ENCODE data around the gene ATE1. TPM values are rescaled to one million over a fixed set of nuclear protein-coding genes. Genes with fewer than 3 reads are reported as not detected.

Gene ATE1
- total and polyA plus RNA-seq, 2 donors (not counting 3 experiments of a cell fraction or from before 2014, with no cell fraction given) = 8.7 to 27.1 TPM

- Histone ChIP-seq H4K20me1 (replicated peaks; ENCODE audit: control insufficient read depth, extremely low read depth, insufficient read depth, low read length) (no peaks in the 10 kb centered on the region), H2AFZ (ENCODE audit: low read depth, low read length) (no peak overlapping the region), H3K9me3 (replicated peaks; ENCODE audit: control insufficient read depth, insufficient read depth, low read length) (no peaks in the 10 kb centered on the region), H3K4me3 (replicated peaks in 1 of 3; ENCODE audit: insufficient read depth in 1 of 3, low read depth in 1 of 3, low read length in 3 of 3) (no peak overlapping the region), H3K36me3 (ENCODE audit: control insufficient read depth in 2 of 2, extremely low read depth in 1 of 2, insufficient read depth in 2 of 2, low read length in 2 of 2) (no peaks in the 10 kb centered on the region), H3K4me2 (ENCODE audit: insufficient read depth, low read length) (no peak overlapping the region), H3K27me3 (ENCODE audit: control insufficient read depth in 2 of 2, insufficient read depth in 2 of 2, low read length in 2 of 2) (no peaks in the 10 kb centered on the region), H3K79me2 (ENCODE audit: control insufficient read depth, insufficient read depth, low read length) (no peaks in the 10 kb centered on the region), H3K4me1 (ENCODE audit: control insufficient read depth, extremely low read depth, insufficient read depth, low read length) (no peaks in the 10 kb centered on the region), H3K9ac (replicated peaks; ENCODE audit: extremely low read depth, insufficient read depth, low read length) (no peak overlapping the region), H3K27ac (ENCODE audit: insufficient read depth, low read depth, low read length) (no peak overlapping the region), H3K9me1 (replicated peaks; ENCODE audit: control insufficient read depth, extremely low read depth, insufficient read depth, low read length) (no peaks in the 10 kb centered on the region)
- no TSS peak for BruUV-seq (replicated peaks)
- DNase-seq (ENCODE audit: low read depth, low spot score) = no peak
- FAIRE-seq = no peak
- ChIA-PET POLR2A (no interaction called here), CTCF (no interaction called here)
- intact Hi-C loops (cut with micrococcal nuclease) = no loop called here
- TF ChIP-seq CTCF (IDR thresholded peaks at IDR 0.05; ENCODE audit: extremely low read depth in 1 of 2, insufficient read depth in 1 of 2, low read depth in 1 of 2, low read length in 2 of 2) (no peak), JUN (IDR thresholded peaks at IDR 0.05; ENCODE audit: borderline replicate concordance, insufficient read depth, insufficient read length, low read depth) (no peak)
- dilution Hi-C loops (cut with MboI; ENCODE audit: extremely low pct_ligation_motif_present, low sequenced_read_pairs) = no loop called here
Observed at GRCh38 chr10:121860810-121861209, 67.0 kb downstream of the ATE1 start.

DNA sequence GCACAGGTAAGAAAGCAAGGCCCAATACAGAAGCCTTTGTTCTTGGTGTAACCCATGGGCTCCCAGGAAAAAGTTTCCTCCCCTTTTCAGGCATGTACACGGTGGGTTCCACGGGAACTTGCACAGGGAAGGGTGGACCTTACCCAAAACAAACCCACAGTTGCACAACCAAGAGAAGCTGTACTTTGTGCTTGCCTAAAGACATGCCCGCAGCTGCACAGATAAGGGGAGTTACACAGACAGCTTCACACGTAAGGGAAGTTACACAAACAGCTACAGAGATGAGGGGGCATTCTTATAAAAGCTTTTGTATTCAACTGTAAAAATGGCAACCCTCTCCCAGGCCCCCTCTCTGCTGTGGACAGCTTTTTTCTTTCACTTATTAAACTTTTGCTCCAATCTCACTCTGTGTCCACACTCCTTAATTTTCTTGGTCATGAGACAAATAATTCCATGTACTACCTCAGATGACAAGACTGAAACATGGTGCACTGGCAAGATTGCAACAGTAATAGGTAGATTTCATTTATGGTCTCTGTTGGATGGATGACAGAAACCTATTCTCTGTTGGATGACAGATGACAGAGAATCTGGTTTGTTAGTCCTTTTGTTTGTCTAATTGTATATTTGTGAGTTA lies 72.9 kb downstream of the ATE1 start:
- H3K27ac ChIP-seq (ENCODE audit: insufficient read depth, low read depth, low read length) = no peak overlapping the region
- ChIA-PET POLR2A (no interaction called here), CTCF (interaction anchor here (1.2 kb wide), 1 partner anchor 46 kb away, joined by 3 read pairs; no protein-coding TSS in a partner anchor)
- no TSS peak for BruUV-seq (replicated peaks)
- H4K20me1 ChIP-seq (replicated peaks; ENCODE audit: control insufficient read depth, extremely low read depth, insufficient read depth, low read length) = no peaks in the 10 kb centered on the region
- H3K4me3 ChIP-seq (replicated peaks in 1 of 3; ENCODE audit: insufficient read depth in 1 of 3, low read depth in 1 of 3, low read length in 3 of 3) = no peak overlapping the region
- TF ChIP-seq JUN (IDR thresholded peaks at IDR 0.05; ENCODE audit: borderline replicate concordance, insufficient read depth, insufficient read length, low read depth) = no peak
- no peak for TF ChIP-seq CTCF (IDR thresholded peaks at IDR 0.05; ENCODE audit: extremely low read depth in 1 of 2, insufficient read depth in 1 of 2, low read depth in 1 of 2, low read length in 2 of 2)
- TF ChIP-seq GATA2 (IDR thresholded peaks at IDR 0.05; ENCODE audit: insufficient read depth, insufficient read length, low read depth, low read length) = no peak
- TF ChIP-seq, protein P1, sequence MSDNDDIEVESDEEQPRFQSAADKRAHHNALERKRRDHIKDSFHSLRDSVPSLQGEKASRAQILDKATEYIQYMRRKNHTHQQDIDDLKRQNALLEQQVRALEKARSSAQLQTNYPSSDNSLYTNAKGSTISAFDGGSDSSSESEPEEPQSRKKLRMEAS (IDR thresholded peaks at IDR 0.05; ENCODE audit: insufficient read depth, insufficient read length) = no peak
- no peak for TF ChIP-seq POLR2A (IDR thresholded peaks at IDR 0.05; ENCODE audit: low read depth, low read length)
- TF ChIP-seq FOS (IDR thresholded peaks at IDR 0.05; ENCODE audit: borderline replicate concordance, insufficient read depth, low read length) = no peak
- no peak for TF ChIP-seq POLR2AphosphoS5 (IDR thresholded peaks at IDR 0.05; ENCODE audit: insufficient read depth, low read depth, low read length)
- no peak for TF ChIP-seq EZH2 (IDR thresholded peaks at IDR 0.05; ENCODE audit: borderline replicate concordance, low read depth, low read length, severe bottlenecking)
- no peak for TF ChIP-seq MYC (IDR thresholded peaks at IDR 0.05; ENCODE audit: low read depth, low read length)
- no peaks in the 10 kb centered on the region for H3K27me3 ChIP-seq (ENCODE audit: control insufficient read depth in 2 of 2, insufficient read depth in 2 of 2, low read length in 2 of 2)
- H2AFZ ChIP-seq (ENCODE audit: low read depth, low read length) = no peak overlapping the region
- intact Hi-C loops (cut with micrococcal nuclease) = no loop called here
- dilution Hi-C loops (cut with MboI; ENCODE audit: extremely low pct_ligation_motif_present, low sequenced_read_pairs) = no loop called here
- no peaks in the 10 kb centered on the region for H3K4me1 ChIP-seq (ENCODE audit: control insufficient read depth, extremely low read depth, insufficient read depth, low read length)
- DNase-seq (ENCODE audit: low read depth, low spot score) = no peak
- no peak overlapping the region for H3K9ac ChIP-seq (replicated peaks; ENCODE audit: extremely low read depth, insufficient read depth, low read length)
- peaks cover 0 to 2% of the 10 kb centered on the region in 2 experiments for H3K36me3 ChIP-seq (ENCODE audit: control insufficient read depth in 2 of 2, extremely low read depth in 1 of 2, insufficient read depth in 2 of 2, low read length in 2 of 2)
- FAIRE-seq = no peak
- no peak overlapping the region for H3K4me2 ChIP-seq (ENCODE audit: insufficient read depth, low read length)
- H3K9me1 ChIP-seq (replicated peaks; ENCODE audit: control insufficient read depth, extremely low read depth, insufficient read depth, low read length) = no peaks in the 10 kb centered on the region
- no peaks in the 10 kb centered on the region for H3K9me3 ChIP-seq (replicated peaks; ENCODE audit: control insufficient read depth, insufficient read depth, low read length)
- H3K79me2 ChIP-seq (ENCODE audit: control insufficient read depth, insufficient read depth, low read length) = no peaks in the 10 kb centered on the region
